ENCODE results near the gene MARS2. TPM values are rescaled to one million over a fixed set of nuclear protein-coding genes. Genes with fewer than 3 reads are reported as not detected.

Gene MARS2
- total and polyA plus RNA-seq, 2 donors (not counting 1 experiment from before 2014, with no cell fraction given): 5.1 to 10.5 TPM

DNA sequence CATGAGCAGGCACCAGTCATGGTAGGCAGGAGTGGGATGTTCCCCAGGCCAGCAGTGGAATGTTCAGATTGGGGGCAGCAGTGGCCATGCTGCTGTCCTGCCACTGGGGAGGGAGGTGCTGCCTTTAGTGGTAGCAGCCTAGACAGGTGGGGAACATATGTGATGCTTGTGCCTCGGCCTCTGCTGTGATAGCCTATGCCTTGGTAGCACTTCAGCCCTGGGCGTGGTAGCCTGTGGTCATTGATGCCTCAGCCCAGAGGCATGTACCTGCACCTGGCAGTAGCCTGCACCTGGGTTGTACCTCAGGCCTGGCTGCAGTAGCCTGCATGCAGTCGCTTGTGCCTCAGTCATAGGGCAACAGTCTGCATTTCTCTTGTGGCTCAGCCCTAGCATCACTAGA lies 36.9 kb upstream of the MARS2 start:
- ATAC-seq (ENCODE audit: low read depth): no peak
- peaks cover 0 to 11% (median 3%) of the 10 kb centered on the region in 4 experiments for H3K27me3 ChIP-seq (replicated peaks in 1 of 4; ENCODE audit: control extremely low read depth in 1 of 4, control insufficient read depth in 3 of 4, insufficient read depth in 4 of 4, low read length in 3 of 4)
- Mint-ChIP-seq H3K27me3 (peaks cover 16% of the 10 kb centered on the region), H3K9me3 (ENCODE audit: insufficient read depth) (peaks cover 9% of the 10 kb centered on the region), H3K27ac (no peak overlapping the region), H3K4me1 (no peaks in the 10 kb centered on the region), H3K4me3 (no peak overlapping the region)
- ChIA-PET CTCF (no interaction called here), POLR2A (no interaction called here)
- no peak overlapping the region for H3K4me2 ChIP-seq (replicated peaks; ENCODE audit: low read depth, low read length, poor library complexity, severe bottlenecking)
- no peak overlapping the region for H3K4me3 ChIP-seq (ENCODE audit: control extremely low read depth in 1 of 5, extremely low read depth in 1 of 5, insufficient read depth in 1 of 5, low read depth in 2 of 5, low read length in 4 of 5)
- no peaks in the 10 kb centered on the region for H3K4me1 ChIP-seq (ENCODE audit: control insufficient read depth in 2 of 2, insufficient read depth in 2 of 2, low read length in 2 of 2)
- H3K9ac ChIP-seq (ENCODE audit: low read length): no peak overlapping the region
- H3K36me3 ChIP-seq (replicated peaks in 1 of 2; ENCODE audit: control extremely low read depth in 1 of 2, control insufficient read depth in 1 of 2, extremely low read depth in 1 of 2, insufficient read depth in 2 of 2, low read length in 1 of 2): no peaks in the 10 kb centered on the region
- no peak for DNase-seq
- H3K79me2 ChIP-seq (ENCODE audit: control insufficient read depth, insufficient read depth, low read length): no peaks in the 10 kb centered on the region
- no peak overlapping the region for H2AFZ ChIP-seq (ENCODE audit: insufficient read depth, low read depth, low read length, poor library complexity, severe bottlenecking)
- peaks cover 1 to 22% (median 7%) of the 10 kb centered on the region in 3 donors for H3K9me3 ChIP-seq (ENCODE audit: control extremely low read depth in 1 of 3, control insufficient read depth in 2 of 3, insufficient read depth in 1 of 3, low read length in 2 of 3)
- H3K27ac ChIP-seq (ENCODE audit: low read length in 2 of 2): no peak overlapping the region
- WGBS (ENCODE audit: insufficient coverage): 84% methylated on average over 3 of the region's 3 CpGs
- no peaks in the 10 kb centered on the region for H4K20me1 ChIP-seq (ENCODE audit: control insufficient read depth, insufficient read depth, low read length, poor library complexity, severe bottlenecking)
- intact Hi-C loops (cut with micrococcal nuclease): no loop called here
- TF ChIP-seq, protein P1, sequence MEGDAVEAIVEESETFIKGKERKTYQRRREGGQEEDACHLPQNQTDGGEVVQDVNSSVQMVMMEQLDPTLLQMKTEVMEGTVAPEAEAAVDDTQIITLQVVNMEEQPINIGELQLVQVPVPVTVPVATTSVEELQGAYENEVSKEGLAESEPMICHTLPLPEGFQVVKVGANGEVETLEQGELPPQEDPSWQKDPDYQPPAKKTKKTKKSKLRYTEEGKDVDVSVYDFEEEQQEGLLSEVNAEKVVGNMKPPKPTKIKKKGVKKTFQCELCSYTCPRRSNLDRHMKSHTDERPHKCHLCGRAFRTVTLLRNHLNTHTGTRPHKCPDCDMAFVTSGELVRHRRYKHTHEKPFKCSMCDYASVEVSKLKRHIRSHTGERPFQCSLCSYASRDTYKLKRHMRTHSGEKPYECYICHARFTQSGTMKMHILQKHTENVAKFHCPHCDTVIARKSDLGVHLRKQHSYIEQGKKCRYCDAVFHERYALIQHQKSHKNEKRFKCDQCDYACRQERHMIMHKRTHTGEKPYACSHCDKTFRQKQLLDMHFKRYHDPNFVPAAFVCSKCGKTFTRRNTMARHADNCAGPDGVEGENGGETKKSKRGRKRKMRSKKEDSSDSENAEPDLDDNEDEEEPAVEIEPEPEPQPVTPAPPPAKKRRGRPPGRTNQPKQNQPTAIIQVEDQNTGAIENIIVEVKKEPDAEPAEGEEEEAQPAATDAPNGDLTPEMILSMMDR (IDR thresholded peaks at IDR 0.05): no peak
- TF ChIP-seq EZH2 (IDR thresholded peaks at IDR 0.05; ENCODE audit: borderline replicate concordance, insufficient read depth, low read depth, low read length, poor library complexity, severe bottlenecking): no peak

DNA sequence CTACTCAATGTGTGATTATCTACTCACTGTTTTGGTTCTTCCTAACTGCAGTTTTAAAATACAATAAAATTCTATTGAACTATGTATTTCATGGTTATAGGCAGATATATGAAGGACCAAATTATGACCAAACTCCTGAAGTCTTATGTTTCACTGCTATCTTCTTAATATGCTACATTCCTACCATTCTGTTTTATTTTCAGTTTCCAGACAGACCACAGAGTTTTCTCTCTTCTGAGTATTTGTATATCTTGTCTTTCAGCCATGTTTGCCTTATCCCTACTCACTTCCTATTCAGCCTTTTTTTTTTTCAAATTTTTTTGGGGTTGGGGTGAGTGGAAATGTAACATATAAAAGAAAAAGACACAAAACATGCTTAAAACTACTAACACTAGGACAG lies 36.1 kb upstream of the MARS2 start:
- peaks cover 9% of the 10 kb centered on the region for H3K9me3 Mint-ChIP-seq (ENCODE audit: insufficient read depth)
- peaks cover 1 to 22% (median 7%) of the 10 kb centered on the region in 3 donors for H3K9me3 ChIP-seq (ENCODE audit: control extremely low read depth in 1 of 3, control insufficient read depth in 2 of 3, insufficient read depth in 1 of 3, low read length in 2 of 3)
- H3K4me3 ChIP-seq (ENCODE audit: control extremely low read depth in 1 of 5, extremely low read depth in 1 of 5, insufficient read depth in 1 of 5, low read depth in 2 of 5, low read length in 4 of 5): no peak overlapping the region
- no peak overlapping the region for H3K27ac ChIP-seq (ENCODE audit: low read length in 2 of 2)
- H3K27me3 ChIP-seq (replicated peaks in 1 of 4; ENCODE audit: control extremely low read depth in 1 of 4, control insufficient read depth in 3 of 4, insufficient read depth in 4 of 4, low read length in 3 of 4): peaks cover 0 to 11% (median 3%) of the 10 kb centered on the region in 4 experiments
- no peak overlapping the region for H3K4me3 Mint-ChIP-seq
- no peaks in the 10 kb centered on the region for H3K36me3 ChIP-seq (replicated peaks in 1 of 2; ENCODE audit: control extremely low read depth in 1 of 2, control insufficient read depth in 1 of 2, extremely low read depth in 1 of 2, insufficient read depth in 2 of 2, low read length in 1 of 2)
- H3K4me2 ChIP-seq (replicated peaks; ENCODE audit: low read depth, low read length, poor library complexity, severe bottlenecking): no peak overlapping the region
- H3K27ac Mint-ChIP-seq: no peak overlapping the region
- H3K4me1 ChIP-seq (ENCODE audit: control insufficient read depth in 2 of 2, insufficient read depth in 2 of 2, low read length in 2 of 2): no peaks in the 10 kb centered on the region
- intact Hi-C loops (cut with micrococcal nuclease): no loop called here
- H2AFZ ChIP-seq (ENCODE audit: insufficient read depth, low read depth, low read length, poor library complexity, severe bottlenecking): no peak overlapping the region
- POLR2A ChIA-PET: no interaction called here
- peaks cover 16% of the 10 kb centered on the region for H3K27me3 Mint-ChIP-seq
- H3K4me1 Mint-ChIP-seq: no peaks in the 10 kb centered on the region
- ATAC-seq (ENCODE audit: low read depth): no peak
- H4K20me1 ChIP-seq (ENCODE audit: control insufficient read depth, insufficient read depth, low read length, poor library complexity, severe bottlenecking): no peaks in the 10 kb centered on the region
- no peak overlapping the region for H3K9ac ChIP-seq (ENCODE audit: low read length)
- CTCF ChIA-PET: no interaction called here
- no peak for DNase-seq
- no peak for TF ChIP-seq EZH2 (IDR thresholded peaks at IDR 0.05; ENCODE audit: borderline replicate concordance, insufficient read depth, low read depth, low read length, poor library complexity, severe bottlenecking)
- TF ChIP-seq, protein P1 (IDR thresholded peaks at IDR 0.05): no peak
- H3K79me2 ChIP-seq (ENCODE audit: control insufficient read depth, insufficient read depth, low read length): no peaks in the 10 kb centered on the region
